ENCODE data around the gene SLX4. TPM values are rescaled to one million over a fixed set of nuclear protein-coding genes. Genes with fewer than 3 reads are reported as not detected.

The SLX4 gene
- polyA plus RNA-seq, 2 of the 4 experiments (the other 2 are of a cell fraction): 3.0 to 5.0 TPM

DNA sequence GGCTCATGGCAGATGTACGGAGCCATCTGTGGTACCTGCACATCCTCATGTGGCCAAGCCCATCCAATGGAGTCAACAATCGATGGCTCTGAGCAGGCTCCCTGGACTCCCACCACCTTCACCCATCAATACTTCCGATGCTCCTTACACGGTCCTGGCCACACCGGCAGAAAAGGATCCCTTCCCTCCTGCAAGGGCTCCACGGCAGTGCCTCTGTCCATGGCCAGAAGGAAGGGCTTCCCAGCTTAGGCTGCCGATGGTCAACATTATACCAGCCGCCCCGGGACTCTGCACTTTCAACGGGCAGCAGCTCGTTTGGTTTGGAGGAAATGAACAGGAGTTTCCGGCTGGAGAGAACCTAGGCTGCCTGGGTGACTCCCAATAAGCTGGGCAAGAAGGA lies 13.2 kb downstream of the SLX4 start:
- TF ChIP-seq HOXA7 (CRISPR knock-in tag; IDR thresholded peaks at IDR 0.05) (no peak), TP53 (CRISPR knock-in tag; IDR thresholded peaks at IDR 0.05) (no peak), NFE2L2 (conservative IDR thresholded peaks at IDR 0.05; ENCODE audit: low read length) (no peak), POLR2A (IDR thresholded peaks at IDR 0.05; ENCODE audit: low read length) (no peak), ZSCAN20 (CRISPR knock-in tag; IDR thresholded peaks at IDR 0.05) (no peak), CHD4 (IDR thresholded peaks at IDR 0.05; ENCODE audit: borderline replicate concordance) (no peak), BHLHE40 (IDR thresholded peaks at IDR 0.05; ENCODE audit: low read depth, low read length) (no peak), ZNF302 (CRISPR knock-in tag; IDR thresholded peaks at IDR 0.05) (no peak)
- DNase-seq (ENCODE audit: low read depth in 1 of 2, low spot score in 1 of 2): no peak
- 91% methylated on average over 8 of the region's 12 CpGs for WGBS (ENCODE audit: missing lambda C conversion rate)
- H3K9me3 ChIP-seq: peaks cover 8% of the 10 kb centered on the region; the same call in 1 of the 3 replicates
- no peak for ATAC-seq
- ChIA-PET POLR2A (no interaction called here), CTCF (interaction anchor here (0.8 kb wide), 1 partner anchor 67 kb away, joined by 3 read pairs; no protein-coding TSS in a partner anchor)
- no peak overlapping the region for H3K27ac ChIP-seq
- no peaks in the 10 kb centered on the region for H3K4me1 ChIP-seq
- H3K4me3 ChIP-seq: no peak overlapping the region
- H3K4me2 ChIP-seq: no peak overlapping the region
- FAIRE-seq: no peak

DNA sequence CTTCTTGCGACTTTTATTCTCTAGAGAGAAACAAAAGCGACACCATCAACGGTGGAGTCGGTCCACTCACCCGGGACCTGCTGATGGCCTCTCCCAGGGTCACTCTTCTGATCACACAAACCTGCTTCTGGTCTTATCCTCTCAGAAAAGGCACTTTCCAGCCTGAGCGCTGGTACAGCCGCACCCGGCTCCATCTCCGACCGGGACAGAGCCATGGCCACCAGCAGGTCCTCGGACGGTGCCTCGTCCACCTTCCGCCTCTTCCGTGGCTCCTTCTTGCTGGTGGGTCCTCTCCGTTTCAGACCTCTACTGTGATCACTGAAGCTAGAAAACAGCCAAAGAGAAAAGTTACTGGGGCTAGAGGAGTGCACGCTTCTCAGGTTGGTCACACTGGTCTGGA lies 13.7 kb downstream of the SLX4 start:
- ChIA-PET CTCF (no interaction called here), POLR2A (no interaction called here)
- H3K4me2 ChIP-seq: no peak overlapping the region
- no peak for FAIRE-seq
- H3K4me1 ChIP-seq: no peaks in the 10 kb centered on the region
- peaks cover 8% of the 10 kb centered on the region; the same call in 1 of the 3 replicates for H3K9me3 ChIP-seq
- TF ChIP-seq HOXB13 (CRISPR knock-in tag; IDR thresholded peaks at IDR 0.05; ENCODE audit: low read depth) (no peak), RARB (CRISPR knock-in tag; IDR thresholded peaks at IDR 0.05) (no peak), NPAS2 (CRISPR knock-in tag; IDR thresholded peaks at IDR 0.05; ENCODE audit: borderline replicate concordance) (no peak), NR3C1 (IDR thresholded peaks at IDR 0.05) (no peak), ZSCAN20 (CRISPR knock-in tag; IDR thresholded peaks at IDR 0.05) (no peak), CBX8 (IDR thresholded peaks at IDR 0.05) (no peak), JUN (IDR thresholded peaks at IDR 0.05) (no peak), RNF2 (IDR thresholded peaks at IDR 0.05; ENCODE audit: borderline replicate concordance, low read depth) (no peak), EHF (CRISPR knock-in tag; IDR thresholded peaks at IDR 0.05) (no peak), FOXS1 (CRISPR knock-in tag; IDR thresholded peaks at IDR 0.05) (no peak), ZNF302 (CRISPR knock-in tag; IDR thresholded peaks at IDR 0.05) (no peak), NFE2L2 (conservative IDR thresholded peaks at IDR 0.05; ENCODE audit: low read length) (no peak), MAFK (IDR thresholded peaks at IDR 0.05; ENCODE audit: partially characterized antibody) (no peak), ESRRA (IDR thresholded peaks at IDR 0.05; ENCODE audit: borderline replicate concordance, low read length) (no peak)
- TF ChIP-seq, protein P1, sequence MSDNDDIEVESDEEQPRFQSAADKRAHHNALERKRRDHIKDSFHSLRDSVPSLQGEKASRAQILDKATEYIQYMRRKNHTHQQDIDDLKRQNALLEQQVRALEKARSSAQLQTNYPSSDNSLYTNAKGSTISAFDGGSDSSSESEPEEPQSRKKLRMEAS (IDR thresholded peaks at IDR 0.05): no peak
- TF ChIP-seq, protein P2, sequence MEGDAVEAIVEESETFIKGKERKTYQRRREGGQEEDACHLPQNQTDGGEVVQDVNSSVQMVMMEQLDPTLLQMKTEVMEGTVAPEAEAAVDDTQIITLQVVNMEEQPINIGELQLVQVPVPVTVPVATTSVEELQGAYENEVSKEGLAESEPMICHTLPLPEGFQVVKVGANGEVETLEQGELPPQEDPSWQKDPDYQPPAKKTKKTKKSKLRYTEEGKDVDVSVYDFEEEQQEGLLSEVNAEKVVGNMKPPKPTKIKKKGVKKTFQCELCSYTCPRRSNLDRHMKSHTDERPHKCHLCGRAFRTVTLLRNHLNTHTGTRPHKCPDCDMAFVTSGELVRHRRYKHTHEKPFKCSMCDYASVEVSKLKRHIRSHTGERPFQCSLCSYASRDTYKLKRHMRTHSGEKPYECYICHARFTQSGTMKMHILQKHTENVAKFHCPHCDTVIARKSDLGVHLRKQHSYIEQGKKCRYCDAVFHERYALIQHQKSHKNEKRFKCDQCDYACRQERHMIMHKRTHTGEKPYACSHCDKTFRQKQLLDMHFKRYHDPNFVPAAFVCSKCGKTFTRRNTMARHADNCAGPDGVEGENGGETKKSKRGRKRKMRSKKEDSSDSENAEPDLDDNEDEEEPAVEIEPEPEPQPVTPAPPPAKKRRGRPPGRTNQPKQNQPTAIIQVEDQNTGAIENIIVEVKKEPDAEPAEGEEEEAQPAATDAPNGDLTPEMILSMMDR (IDR thresholded peaks at IDR 0.05): no peak
- WGBS (ENCODE audit: missing lambda C conversion rate): 94% methylated on average over 17 of the region's 17 CpGs
- no peak overlapping the region for H3K27ac ChIP-seq
- no peak overlapping the region for H3K4me3 ChIP-seq
- no peak for ATAC-seq
- no peak for DNase-seq (ENCODE audit: low read depth in 1 of 2, low spot score in 1 of 2)

DNA sequence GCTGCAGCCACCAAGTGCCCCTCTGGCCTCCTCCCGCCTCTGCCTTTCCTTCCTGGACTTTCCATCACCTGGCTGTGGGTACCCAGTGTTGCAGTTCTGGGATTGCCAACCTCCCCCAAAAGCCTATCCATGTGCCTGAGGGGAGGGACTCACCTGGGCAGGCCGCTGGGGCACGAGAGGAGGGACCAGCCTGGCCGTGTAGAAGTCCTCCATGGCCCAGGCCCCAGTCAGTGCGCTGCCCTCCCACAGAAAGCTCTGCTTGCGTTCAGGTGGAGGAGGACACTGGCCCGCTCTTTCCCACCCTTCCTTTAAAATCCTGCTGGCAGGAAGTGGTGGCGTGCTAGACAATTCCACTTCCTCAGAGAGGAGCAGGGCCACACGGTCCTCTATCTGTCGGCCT lies 14.2 kb downstream of the SLX4 start:
- ChIA-PET CTCF (no interaction called here), POLR2A (no interaction called here)
- no peak overlapping the region for H3K4me3 ChIP-seq
- peaks cover 8% of the 10 kb centered on the region; the same call in 1 of the 3 replicates for H3K9me3 ChIP-seq
- WGBS (ENCODE audit: missing lambda C conversion rate): 92% methylated on average over 10 of the region's 10 CpGs
- TF ChIP-seq RFX5 (IDR thresholded peaks at IDR 0.05): no peak
- TF ChIP-seq SMC3 (IDR thresholded peaks at IDR 0.05): no peak
- no peak for TF ChIP-seq NFE2L2 (conservative IDR thresholded peaks at IDR 0.05; ENCODE audit: low read length)
- TF ChIP-seq, protein P3, sequence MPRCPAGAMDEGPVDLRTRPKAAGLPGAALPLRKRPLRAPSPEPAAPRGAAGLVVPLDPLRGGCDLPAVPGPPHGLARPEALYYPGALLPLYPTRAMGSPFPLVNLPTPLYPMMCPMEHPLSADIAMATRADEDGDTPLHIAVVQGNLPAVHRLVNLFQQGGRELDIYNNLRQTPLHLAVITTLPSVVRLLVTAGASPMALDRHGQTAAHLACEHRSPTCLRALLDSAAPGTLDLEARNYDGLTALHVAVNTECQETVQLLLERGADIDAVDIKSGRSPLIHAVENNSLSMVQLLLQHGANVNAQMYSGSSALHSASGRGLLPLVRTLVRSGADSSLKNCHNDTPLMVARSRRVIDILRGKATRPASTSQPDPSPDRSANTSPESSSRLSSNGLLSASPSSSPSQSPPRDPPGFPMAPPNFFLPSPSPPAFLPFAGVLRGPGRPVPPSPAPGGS (IDR thresholded peaks at IDR 0.05): no peak
- TF ChIP-seq, protein P4, sequence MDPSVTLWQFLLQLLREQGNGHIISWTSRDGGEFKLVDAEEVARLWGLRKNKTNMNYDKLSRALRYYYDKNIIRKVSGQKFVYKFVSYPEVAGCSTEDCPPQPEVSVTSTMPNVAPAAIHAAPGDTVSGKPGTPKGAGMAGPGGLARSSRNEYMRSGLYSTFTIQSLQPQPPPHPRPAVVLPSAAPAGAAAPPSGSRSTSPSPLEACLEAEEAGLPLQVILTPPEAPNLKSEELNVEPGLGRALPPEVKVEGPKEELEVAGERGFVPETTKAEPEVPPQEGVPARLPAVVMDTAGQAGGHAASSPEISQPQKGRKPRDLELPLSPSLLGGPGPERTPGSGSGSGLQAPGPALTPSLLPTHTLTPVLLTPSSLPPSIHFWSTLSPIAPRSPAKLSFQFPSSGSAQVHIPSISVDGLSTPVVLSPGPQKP (IDR thresholded peaks at IDR 0.05; ENCODE audit: low read depth, low read length): no peak
- no peak for TF ChIP-seq NPAS2 (CRISPR knock-in tag; IDR thresholded peaks at IDR 0.05; ENCODE audit: borderline replicate concordance)
- TF ChIP-seq ZC3H11A (IDR thresholded peaks at IDR 0.05): no peak
- no peak for TF ChIP-seq JUN (IDR thresholded peaks at IDR 0.05)
- TF ChIP-seq, protein P5, sequence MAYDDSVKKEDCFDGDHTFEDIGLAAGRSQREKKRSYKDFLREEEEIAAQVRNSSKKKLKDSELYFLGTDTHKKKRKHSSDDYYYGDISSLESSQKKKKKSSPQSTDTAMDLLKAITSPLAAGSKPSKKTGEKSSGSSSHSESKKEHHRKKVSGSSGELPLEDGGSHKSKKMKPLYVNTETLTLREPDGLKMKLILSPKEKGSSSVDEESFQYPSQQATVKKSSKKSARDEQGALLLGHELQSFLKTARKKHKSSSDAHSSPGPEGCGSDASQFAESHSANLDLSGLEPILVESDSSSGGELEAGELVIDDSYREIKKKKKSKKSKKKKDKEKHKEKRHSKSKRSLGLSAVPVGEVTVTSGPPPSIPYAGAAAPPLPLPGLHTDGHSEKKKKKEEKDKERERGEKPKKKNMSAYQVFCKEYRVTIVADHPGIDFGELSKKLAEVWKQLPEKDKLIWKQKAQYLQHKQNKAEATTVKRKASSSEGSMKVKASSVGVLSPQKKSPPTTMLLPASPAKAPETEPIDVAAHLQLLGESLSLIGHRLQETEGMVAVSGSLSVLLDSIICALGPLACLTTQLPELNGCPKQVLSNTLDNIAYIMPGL (CRISPR knock-in tag; IDR thresholded peaks at IDR 0.05; ENCODE audit: borderline replicate concordance): no peak
- TF ChIP-seq, protein P6, sequence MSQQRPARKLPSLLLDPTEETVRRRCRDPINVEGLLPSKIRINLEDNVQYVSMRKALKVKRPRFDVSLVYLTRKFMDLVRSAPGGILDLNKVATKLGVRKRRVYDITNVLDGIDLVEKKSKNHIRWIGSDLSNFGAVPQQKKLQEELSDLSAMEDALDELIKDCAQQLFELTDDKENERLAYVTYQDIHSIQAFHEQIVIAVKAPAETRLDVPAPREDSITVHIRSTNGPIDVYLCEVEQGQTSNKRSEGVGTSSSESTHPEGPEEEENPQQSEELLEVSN (IDR thresholded peaks at IDR 0.05; ENCODE audit: borderline replicate concordance, low read depth): no peak
- no peak for TF ChIP-seq HEYL (CRISPR knock-in tag; IDR thresholded peaks at IDR 0.05)
- no peak for TF ChIP-seq HDAC2 (IDR thresholded peaks at IDR 0.05)
- no peak for TF ChIP-seq MAFK (IDR thresholded peaks at IDR 0.05; ENCODE audit: partially characterized antibody)
- H3K4me1 ChIP-seq: no peaks in the 10 kb centered on the region
- no peak overlapping the region for H3K4me2 ChIP-seq
- FAIRE-seq (no peak), ATAC-seq (no peak), DNase-seq (ENCODE audit: low read depth in 1 of 2, low spot score in 1 of 2) (no peak)
- no peak overlapping the region for H3K27ac ChIP-seq
